NCI-H2196 treated with DMSO at 0.1 percent for 48 hours (cell line): ENCODE measurements around the gene DNAH8.

Source experiments
- DNase-seq: peaks from one replicate; lab custom pipeline; 2025; ENCODE audit not compliant: unreplicated experiment; lab: John Stamatoyannopoulos, UW

DNAH8 gene

DNA sequence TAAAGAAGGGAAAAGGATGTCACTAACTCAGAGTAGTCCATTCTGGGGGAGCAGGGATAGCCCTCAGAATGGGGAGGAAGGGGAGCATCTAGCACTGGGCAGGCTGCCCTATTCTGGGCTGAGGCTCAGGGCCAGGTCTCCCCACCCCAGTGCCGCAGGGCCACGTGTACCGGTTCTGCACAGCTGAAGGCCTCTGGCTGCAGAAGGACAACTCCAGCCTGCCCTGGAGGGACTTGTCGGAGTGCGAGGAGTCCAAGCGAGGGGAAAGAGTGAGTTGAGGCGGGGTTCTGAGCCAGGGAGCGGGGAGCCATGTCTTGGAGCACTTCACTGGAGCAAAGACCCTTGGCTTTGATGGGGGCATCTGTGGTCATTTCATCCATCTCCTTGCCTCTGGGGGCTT is 350.4 kb downstream of the DNAH8 start:
- DNase-seq = no peak

DNA sequence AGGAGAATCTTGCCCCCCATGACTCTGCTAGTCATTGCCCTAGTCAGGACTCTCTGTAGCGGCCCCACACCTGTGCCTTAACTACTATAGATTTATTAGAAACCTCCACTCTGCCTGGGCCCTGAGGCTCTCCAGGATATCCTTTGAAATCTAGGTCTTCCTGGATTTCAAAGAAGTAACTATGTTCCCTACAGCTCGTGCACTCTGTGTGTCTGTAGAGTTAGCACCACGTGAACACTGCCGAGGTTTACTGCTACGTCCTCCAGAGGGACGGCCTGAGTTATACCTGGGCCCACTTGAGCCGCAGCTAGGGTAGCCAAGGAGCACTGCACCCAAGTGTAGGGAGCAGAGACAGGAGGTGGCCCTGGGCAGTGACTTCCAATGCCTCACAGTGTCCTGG is 353.3 kb downstream of the DNAH8 start:
- no peak for DNase-seq

DNA sequence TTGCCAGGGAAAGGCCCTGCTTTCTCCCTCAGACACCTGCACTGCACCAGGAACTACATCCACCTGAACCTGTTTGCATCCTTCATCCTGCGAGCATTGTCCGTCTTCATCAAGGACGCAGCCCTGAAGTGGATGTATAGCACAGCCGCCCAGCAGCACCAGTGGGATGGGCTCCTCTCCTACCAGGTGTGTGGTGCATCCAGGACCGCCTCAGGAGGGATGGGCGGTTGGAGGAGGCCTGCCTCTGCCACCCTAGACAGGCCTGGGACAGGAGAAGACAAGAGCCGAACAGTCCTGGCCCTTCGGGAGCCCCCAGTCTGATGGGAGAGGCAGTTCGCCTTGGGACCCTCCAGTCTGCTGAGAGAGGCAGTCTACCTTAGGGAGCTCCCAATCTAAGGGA is 357.7 kb downstream of the DNAH8 start:
- DNase-seq = no peak

DNA sequence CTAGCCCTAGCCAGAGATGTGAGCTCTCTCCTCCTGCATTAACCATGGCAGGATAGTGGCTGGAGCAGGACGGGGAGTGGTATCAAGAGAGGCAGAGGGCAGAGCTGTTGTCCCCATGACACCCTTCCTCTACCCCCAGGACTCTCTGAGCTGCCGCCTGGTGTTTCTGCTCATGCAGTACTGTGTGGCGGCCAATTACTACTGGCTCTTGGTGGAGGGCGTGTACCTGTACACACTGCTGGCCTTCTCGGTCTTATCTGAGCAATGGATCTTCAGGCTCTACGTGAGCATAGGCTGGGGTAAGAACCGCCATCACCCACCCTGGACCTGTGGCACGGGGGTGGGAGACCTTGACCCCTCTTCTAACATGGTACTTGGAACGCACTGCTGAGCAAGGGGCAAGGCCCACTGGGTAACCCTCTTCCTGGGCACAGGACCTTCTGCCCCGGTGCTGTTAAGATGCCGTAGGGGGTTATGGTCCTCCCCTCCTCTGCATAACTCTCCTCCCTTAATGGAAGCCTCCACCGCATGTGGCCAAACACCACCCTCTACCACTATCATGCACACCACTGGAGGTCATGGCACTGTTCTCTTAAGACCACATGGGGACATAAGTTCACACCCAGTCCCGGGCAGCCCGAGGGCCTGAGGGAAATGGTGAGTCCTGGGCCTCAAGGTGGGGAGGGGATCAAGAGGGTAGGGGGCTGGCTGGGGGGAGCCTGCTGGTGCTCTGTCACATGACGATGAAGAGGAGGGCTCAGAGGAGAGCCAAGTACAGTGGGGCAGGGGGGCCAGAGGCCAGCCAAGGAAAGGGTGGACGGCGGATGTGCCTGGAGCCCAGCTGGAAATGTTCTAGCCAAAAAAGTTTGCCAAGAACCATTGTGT is 358.6 kb downstream of the DNAH8 start:
- DNase-seq = no peak

DNA sequence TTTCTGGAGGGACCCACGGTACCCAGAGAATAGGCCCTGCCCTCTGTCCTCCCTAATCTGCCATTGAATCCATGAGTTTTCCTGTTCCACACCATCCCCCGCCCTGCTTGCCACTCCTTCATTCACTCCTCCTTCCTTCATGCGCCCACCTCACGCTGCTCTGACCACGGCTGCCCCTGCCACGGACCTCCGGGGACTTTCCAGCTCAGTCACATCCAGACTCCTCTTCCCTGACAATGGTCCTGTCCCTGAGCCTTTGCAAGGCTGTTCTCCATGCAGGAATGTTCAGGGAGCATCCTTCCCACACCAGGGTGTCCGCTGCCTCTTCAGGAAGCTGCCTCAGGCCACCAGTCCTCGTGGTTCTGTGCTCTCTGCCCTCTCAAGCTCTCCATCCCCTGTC is 359.4 kb downstream of the DNAH8 start:
- no peak for DNase-seq

DNA sequence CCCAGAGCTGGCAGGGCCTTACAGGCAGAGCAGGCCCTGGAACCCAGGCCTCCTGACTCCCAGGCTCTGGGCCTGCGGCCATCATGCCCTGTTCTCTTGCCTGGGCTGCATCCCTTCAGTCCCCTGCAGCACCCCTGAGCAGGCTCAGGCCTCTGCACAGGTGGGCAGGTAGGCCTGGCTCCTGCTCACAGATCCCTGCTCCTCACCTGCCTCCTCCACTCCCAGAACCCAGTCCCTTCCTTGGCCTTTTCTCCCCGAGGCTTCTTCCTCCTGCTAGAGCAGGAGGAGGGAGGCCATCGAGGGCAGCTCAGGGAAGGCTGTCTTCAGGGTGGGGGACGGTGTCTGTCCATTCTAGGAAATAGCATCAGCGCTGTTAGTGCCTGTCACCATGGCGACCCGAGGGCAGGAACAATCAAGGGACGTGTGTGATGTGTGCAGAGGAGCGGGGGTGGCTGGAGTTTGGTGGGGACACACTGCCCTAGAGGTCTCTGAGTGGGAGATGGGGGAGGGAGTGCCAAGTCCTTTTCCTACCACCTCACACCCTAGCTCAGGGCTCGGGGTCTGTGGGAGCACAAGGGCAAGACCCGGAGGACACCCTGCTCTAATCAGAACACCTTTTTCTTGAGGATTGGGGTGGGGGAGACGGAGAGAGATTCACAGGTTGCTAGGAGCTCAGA is 360.0 kb downstream of the DNAH8 start:
- no peak for DNase-seq

DNA sequence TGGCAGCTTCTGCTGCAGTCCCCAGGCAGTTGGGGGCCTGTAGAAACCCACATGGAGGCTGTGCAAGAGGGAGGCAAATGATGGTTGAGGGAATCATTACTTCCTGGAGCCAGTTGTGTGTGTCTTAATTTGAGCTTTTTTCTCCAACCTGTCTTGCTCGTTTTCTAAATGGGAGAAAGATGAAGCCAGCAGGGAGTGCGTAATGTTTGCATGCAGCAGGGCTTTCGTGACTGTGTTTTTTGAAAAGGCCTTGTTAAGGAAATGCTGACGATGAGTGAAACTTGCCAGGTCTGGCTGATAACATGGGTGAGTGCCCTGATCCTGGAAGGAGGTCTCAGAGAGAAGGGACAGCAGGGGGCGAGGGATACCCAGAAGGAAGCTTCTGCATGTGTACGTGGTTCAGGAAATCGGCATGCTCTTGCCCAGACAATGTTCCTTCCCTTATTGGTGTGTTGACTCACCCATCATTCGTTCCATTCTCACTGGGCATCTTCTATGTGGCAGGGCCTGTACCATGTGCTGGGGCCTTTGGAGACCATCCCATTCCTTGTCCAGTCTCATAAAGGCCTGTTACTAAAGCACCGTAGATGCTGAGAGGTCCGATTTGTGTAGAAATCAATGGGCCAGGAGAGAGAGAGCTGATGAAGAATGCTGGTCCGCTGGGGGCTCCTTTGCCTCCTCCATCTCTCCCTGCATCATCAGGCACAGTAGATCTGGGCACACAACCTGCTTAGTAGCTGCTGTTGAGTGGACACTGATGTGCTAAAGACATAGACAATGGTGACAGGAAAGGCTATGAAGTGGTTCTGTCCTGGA is 360.9 kb downstream of the DNAH8 start:
- no peak for DNase-seq

DNA sequence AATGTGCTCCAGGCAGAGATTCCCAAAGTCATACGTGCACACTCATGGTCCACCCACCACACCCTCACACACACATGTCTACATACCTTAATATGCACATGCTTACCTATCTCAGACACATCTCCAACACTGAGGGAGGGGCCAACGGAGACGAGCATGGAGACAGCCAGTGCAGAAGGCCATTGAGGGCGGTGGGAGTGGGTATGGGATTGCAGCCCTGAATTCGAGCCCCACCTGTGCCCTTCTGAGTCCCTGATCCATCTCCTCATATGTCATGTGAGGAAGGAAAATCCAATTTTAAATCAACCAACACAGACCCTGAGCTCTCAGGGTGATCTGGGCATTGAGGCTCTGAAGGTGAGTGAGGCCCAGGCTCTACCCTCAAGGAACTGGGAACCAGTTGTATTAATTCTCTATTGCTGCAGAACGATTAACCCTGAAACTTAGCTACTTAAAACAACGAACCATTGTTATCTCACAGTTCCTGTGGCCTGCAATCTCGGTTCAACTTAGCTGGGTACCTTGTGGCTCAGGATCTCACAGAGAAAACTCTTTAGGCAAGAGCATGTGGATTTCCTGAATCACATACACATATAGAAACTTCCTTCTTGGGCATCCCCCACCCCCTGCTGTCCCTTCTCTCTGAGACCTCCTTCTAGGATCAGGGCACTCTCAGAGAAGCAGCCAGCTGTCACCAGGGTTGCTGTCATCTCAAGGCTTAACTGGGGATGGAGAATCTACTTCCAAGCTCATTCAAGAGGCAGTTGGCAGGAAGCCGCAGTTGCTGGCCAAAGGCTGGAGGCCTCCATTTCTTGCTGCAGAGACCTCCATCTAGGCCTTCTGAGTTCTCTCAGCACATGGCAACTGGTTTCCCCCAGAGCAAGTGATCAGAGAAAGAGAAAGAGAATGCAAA is 361.8 kb downstream of the DNAH8 start:
- DNase-seq = no peak

DNA sequence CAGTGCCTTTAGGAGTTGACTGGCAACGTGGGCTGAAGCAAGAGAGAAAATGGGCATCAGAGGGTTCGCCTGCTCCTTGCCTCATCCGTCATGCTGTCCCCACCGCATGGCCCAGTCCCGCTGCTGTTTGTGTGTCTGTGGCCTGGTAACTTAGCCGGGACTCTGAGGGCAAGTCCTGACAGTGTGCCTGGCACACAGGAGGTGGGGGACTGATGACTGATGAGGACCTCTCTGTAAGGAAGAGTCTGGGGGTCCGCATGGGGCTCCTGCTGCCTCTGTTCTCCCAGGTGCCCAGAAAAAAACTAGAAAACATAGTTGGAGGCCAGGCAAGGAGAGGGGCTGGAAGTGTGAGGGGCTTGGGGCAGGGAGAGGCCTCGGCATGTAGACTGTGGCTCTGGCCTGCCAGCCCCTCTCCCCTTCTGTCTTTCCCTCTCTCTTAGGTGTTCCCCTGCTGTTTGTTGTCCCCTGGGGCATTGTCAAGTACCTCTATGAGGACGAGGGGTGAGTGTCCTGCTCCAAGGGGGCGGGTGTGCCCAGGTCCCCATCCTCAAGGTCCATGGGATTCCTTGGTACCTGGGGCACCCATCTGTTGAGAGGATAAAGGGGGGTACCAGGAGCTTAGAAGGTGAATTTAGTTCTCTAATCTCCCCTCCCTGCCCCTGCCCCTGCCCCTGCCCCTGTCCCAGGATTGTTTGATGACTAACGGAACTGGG is 362.9 kb downstream of the DNAH8 start:
- DNase-seq = no peak

DNA sequence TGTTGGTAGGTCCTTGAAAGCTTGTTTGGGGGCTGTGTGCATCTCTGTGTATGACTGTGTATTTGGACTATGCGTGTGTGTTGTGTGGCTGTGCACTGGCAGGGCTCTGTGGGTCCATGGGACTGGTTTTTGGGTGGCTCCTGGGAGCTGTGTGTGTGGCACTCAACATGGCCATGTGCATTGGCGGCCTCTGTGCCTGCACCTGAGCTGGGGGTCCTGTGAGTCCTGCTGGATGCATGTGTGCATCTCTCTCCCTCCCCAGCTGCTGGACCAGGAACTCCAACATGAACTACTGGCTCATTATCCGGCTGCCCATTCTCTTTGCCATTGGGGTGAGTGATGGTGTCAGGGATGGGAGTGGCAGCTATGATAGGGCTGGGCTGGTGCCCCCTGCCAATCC is 363.6 kb downstream of the DNAH8 start:
- DNase-seq = no peak

DNA sequence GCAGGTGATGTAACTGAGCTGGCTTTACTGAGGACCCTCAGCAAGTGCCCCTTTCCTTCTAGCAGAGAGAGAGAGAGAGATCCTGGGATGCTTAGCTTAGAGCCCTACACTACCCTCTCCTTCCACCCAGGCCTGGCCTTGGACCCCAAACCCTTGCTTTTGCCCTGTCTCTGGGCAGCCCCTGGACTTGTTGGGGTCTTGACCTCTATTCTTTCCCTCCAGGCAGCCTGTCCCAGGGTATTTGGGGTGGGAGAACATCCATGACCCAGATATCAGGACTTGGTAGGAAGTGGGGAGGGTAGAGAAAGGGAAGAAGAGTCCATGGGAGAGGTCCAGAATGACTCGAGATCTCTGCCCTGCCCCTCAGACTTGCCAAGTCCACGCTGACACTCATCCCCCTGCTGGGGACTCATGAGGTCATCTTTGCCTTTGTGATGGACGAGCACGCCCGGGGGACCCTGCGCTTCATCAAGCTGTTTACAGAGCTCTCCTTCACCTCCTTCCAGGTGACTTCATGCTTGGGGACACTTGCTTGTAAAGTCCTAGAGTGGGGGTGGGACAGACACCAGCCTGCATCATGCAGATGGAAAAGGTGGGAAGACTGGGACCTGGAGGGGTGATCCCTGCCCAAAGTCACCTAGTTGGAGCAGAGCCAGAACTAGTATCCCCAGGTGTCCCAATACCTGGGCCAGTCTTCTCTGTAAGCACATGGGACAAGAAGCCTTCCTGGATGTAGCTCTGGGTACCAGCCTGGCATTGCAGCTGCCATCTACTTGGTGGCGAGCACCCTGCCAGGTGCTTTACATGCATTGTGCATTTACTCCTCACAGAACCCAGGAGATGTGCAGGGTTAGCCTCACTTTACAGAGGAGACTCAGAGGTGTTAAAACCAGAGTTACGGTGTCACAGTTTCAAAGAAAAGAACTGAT is 364.4 kb downstream of the DNAH8 start:
- no peak for DNase-seq
